Measurements from ENCODE around the gene CLDN18. TPM values are rescaled to one million over a fixed set of nuclear protein-coding genes. Genes with fewer than 3 reads are reported as not detected.

CLDN18 gene
- total and polyA plus RNA-seq, 9 of the 15 experiments (the other 6 are each of a cell fraction or from before 2014, with no cell fraction given), result 0.11 TPM; not detected in 8

DNA sequence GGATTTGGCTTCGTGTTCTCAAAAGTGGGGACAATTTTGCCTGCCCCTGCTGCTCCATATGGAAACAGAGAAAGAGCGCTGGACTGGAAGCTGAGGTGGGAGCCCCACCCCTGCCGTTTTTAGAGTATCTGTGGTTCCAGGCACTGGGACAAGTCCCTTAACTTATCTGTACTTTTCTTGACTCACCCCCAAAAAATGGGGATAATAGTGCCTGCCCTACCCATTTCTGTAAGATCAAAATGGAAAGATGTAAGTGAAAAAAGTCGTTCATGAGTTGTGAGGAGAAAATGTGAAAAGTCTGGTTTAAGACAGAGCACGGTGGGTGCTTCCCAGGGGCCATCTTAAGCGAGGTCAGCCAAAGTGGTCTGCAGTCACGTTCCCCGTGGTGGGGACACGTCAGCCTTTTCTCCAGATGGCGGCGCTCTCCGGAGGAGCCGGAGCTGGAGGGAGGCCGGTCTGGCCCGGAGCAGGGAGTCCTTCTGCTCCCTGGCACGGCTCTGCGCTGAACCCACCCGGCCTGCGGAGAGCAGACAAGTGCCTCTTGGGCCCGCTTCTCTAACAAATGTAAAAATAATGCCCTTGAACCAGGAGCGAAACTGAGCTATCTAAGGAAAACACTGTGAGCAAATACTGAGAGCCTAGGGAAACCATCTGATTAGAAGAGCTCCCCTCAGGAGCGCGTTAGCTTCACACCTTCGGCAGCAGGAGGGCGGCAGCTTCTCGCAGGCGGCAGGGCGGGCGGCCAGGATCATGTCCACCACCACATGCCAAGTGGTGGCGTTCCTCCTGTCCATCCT, at the start of gene CLDN18 (continued):
- TF ChIP-seq, protein P1, sequence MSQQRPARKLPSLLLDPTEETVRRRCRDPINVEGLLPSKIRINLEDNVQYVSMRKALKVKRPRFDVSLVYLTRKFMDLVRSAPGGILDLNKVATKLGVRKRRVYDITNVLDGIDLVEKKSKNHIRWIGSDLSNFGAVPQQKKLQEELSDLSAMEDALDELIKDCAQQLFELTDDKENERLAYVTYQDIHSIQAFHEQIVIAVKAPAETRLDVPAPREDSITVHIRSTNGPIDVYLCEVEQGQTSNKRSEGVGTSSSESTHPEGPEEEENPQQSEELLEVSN (IDR thresholded peaks at IDR 0.05; ENCODE audit: borderline replicate concordance in 1 of 2, extremely low read depth in 1 of 2, insufficient read depth in 1 of 2, insufficient read length in 1 of 2, low read depth in 1 of 2, low read length in 1 of 2, poor library complexity in 1 of 2, severe bottlenecking in 1 of 2), result peak in 1 of 2 experiments; percentile 53
- peak; percentile 73 for TF ChIP-seq L3MBTL2 (IDR thresholded peaks at IDR 0.05)
- TF ChIP-seq, protein P2, sequence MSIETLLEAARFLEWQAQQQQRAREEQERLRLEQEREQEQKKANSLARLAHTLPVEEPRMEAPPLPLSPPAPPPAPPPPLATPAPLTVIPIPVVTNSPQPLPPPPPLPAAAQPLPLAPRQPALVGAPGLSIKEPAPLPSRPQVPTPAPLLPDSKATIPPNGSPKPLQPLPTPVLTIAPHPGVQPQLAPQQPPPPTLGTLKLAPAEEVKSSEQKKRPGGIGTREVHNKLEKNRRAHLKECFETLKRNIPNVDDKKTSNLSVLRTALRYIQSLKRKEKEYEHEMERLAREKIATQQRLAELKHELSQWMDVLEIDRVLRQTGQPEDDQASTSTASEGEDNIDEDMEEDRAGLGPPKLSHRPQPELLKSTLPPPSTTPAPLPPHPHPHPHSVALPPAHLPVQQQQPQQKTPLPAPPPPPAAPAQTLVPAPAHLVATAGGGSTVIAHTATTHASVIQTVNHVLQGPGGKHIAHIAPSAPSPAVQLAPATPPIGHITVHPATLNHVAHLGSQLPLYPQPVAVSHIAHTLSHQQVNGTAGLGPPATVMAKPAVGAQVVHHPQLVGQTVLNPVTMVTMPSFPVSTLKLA (conservative IDR thresholded peaks at IDR 0.05), result no peak

DNA sequence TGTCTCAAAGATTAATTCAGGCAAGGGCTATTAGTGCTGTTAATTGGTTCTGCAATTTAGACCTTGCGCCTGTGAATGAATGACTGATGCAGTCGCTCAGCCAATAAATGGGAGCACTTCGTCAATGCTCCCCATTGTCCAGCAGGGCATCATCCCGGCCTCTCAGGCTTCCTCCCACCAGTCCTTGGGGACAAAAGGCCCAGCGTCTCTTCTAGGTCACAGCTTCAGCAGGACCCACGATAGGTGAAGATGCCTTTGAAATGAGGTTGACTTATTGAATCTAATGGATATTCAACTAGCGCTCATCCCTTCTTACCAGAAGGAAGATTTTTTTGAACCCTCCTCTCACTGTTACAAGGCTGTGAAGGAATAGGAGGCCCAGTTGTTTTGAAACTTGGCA, 47.7 kb upstream of the CLDN18 start:
- H3K9me1 ChIP-seq (ENCODE audit: control insufficient read depth, insufficient read depth, low read length), result no peaks in the 10 kb centered on the region
- no peaks in the 10 kb centered on the region for H3K4me1 ChIP-seq (replicated peaks in 1 of 2; ENCODE audit: control insufficient read depth in 2 of 2, insufficient read depth in 2 of 2, low read length in 2 of 2)
- 2% methylated on average over 7 of the region's 7 CpGs for WGBS (ENCODE audit: insufficient coverage, low coverage, missing lambda C conversion rate)
- no peaks in the 10 kb centered on the region for H3K36me3 ChIP-seq (ENCODE audit: control insufficient read depth, insufficient read depth, low read length)
- no peaks in the 10 kb centered on the region for H3K79me2 ChIP-seq (ENCODE audit: control insufficient read depth, insufficient read depth, low read length)
- H3K27ac ChIP-seq (ENCODE audit: extremely low read depth, low read depth, low read length), result no peak overlapping the region
- no peak for ATAC-seq
- TF ChIP-seq TBP (optimal IDR thresholded peaks at IDR 0.05; ENCODE audit: low read depth, low read length) (no peak), MECOM (CRISPR knock-in tag; IDR thresholded peaks at IDR 0.05) (no peak), SP2 (IDR thresholded peaks at IDR 0.05; ENCODE audit: extremely low read depth, low read depth, low read length, poor library complexity, severe bottlenecking) (no peak), STAT5B (CRISPR knock-in tag; IDR thresholded peaks at IDR 0.05) (no peak)
- H3K9ac ChIP-seq (ENCODE audit: insufficient read depth in 1 of 2, low read depth in 2 of 2, low read length in 2 of 2), result no peak overlapping the region
- intact Hi-C loops (cut with micrococcal nuclease), result no loop called here
- ChIA-PET POLR2A (no interaction called here), CTCF (ENCODE audit: low intra/inter-chr PET ratio) (no interaction called here)
- H3K4me3 ChIP-seq, result no peak overlapping the region
- H3K4me2 ChIP-seq (ENCODE audit: insufficient read depth, low read length), result no peak overlapping the region
- H3K9me3 ChIP-seq (replicated peaks; ENCODE audit: control insufficient read depth, insufficient read depth, low read depth, low read length), result no peaks in the 10 kb centered on the region
- no peak for DNase-seq (ENCODE audit: extremely low read depth in 1 of 4, low spot score in 3 of 4)
- no peaks in the 10 kb centered on the region for H4K20me1 ChIP-seq (replicated peaks; ENCODE audit: control insufficient read depth, insufficient read depth, low read length)
- in situ Hi-C loops (cut with MboI), result loop anchor here (25.0 kb wide), 3 partner anchors 850 to 1900 kb away; partner anchors contain the start of gene STAG1
- no TSS peak for BruUV-seq (replicated peaks)
- FAIRE-seq, result no peak
- no peaks in the 10 kb centered on the region for H3K27me3 ChIP-seq (ENCODE audit: control insufficient read depth in 2 of 2, insufficient read depth in 2 of 2, low read length in 2 of 2)
- no peak overlapping the region for H2AFZ ChIP-seq (ENCODE audit: low read depth, low read length)
